ENCODE measurements around the gene TBC1D5.

- no peak for TF ChIP-seq CTCF (IDR thresholded peaks at IDR 0.05)
- TF ChIP-seq MYC (IDR thresholded peaks at IDR 0.05; ENCODE audit: borderline replicate concordance, low read length) = no peak
- no peak for TF ChIP-seq JUNB (IDR thresholded peaks at IDR 0.05)
- no peak for TF ChIP-seq ESRRA (IDR thresholded peaks at IDR 0.05; ENCODE audit: borderline replicate concordance, low read length)
- no peak for TF ChIP-seq POLR2A (IDR thresholded peaks at IDR 0.05; ENCODE audit: low read length)
- no peak for TF ChIP-seq CHD4 (IDR thresholded peaks at IDR 0.05; ENCODE audit: borderline replicate concordance)
- no peak for TF ChIP-seq MAX (IDR thresholded peaks at IDR 0.05)
- TF ChIP-seq RCOR1 (IDR thresholded peaks at IDR 0.05; ENCODE audit: low read depth, low read length) = no peak
- TF ChIP-seq, protein P1, sequence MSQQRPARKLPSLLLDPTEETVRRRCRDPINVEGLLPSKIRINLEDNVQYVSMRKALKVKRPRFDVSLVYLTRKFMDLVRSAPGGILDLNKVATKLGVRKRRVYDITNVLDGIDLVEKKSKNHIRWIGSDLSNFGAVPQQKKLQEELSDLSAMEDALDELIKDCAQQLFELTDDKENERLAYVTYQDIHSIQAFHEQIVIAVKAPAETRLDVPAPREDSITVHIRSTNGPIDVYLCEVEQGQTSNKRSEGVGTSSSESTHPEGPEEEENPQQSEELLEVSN (IDR thresholded peaks at IDR 0.05; ENCODE audit: borderline replicate concordance, low read depth) = no peak
- no peak for TF ChIP-seq EP300 (IDR thresholded peaks at IDR 0.05)
- no peak for TF ChIP-seq NFE2L2 (conservative IDR thresholded peaks at IDR 0.05; ENCODE audit: low read length)
These were observed 61.9 kb downstream of the TBC1D5 start for GRCh38 chr3:17680530-17680929.

Data from A549 (cell line).